Cardiac muscle cell (in vitro differentiated cells and primary cell): ENCODE measurements around the gene CTSW. TPM values are rescaled to one million over a fixed set of nuclear protein-coding genes. Genes with fewer than 3 reads are reported as not detected.

Source experiments
- DNase-seq, 2 donors: peaks; one replicate each; pipeline versions ENCODE4 v3.0.0 to v3.0.0-alpha.2; 2010 to 2017; ENCODE audit warnings: low read depth in 1 of 2, low spot score in 1 of 2
- H3K27ac ChIP-seq: fragments of 200-600 bp; sonication (generic); 2 replicates; pipeline ENCODE4 v1.5.1; 2016
- H3K27me3 ChIP-seq: fragments of 200-600 bp; sonication (generic); 2 replicates; pipeline ENCODE4 v1.6.0; 2016; ENCODE audit warnings: control low read depth
- H3K36me3 ChIP-seq: fragments of 200-600 bp; sonication (generic); 2 replicates; pipeline ENCODE4 v1.5.1; 2016; ENCODE audit warnings: control low read depth
- H3K4me1 ChIP-seq: fragments of 200-600 bp; sonication (generic); 2 replicates; pipeline ENCODE4 v1.8.1; 2017; ENCODE audit warnings: low read depth, mild to moderate bottlenecking, mixed run types
- H3K4me3 ChIP-seq: fragments of 200-600 bp; sonication (generic); 2 replicates; pipeline ENCODE4 v1.5.1; 2016; ENCODE audit warnings: mild to moderate bottlenecking
- H3K9me3 ChIP-seq: fragments of 200-600 bp; sonication (generic); 2 replicates; pipeline ENCODE4 v1.5.1; 2017; ENCODE audit warnings: low read depth, mild to moderate bottlenecking, control low read depth
- CTCF ChIP-seq: IDR thresholded peaks from 2 replicates; pipeline ENCODE4 v1.5.1; 2012; ENCODE audit warnings: low read depth, mild to moderate bottlenecking, low read length
- polyA plus RNA-seq: library from polyadenylated mRNA; unstranded; fragments of >200 nt; fragmentation: Nextera tagmentation; extraction: Ambion mirVana; gene quantifications from 2 replicates; pipeline ENCODE4 v1.2.1, GENCODE V29; 2016
- total RNA-seq: library from RNA; depleted of rRNA; stranded (reverse); fragments of >200 nt; gene quantifications from 2 replicates; pipeline ENCODE4 v1.2.3, GENCODE V29; 2016

The CTSW gene
- total and polyA plus RNA-seq, 2 experiments from 2014 or later, result 0.60 TPM; not detected in 1

DNA sequence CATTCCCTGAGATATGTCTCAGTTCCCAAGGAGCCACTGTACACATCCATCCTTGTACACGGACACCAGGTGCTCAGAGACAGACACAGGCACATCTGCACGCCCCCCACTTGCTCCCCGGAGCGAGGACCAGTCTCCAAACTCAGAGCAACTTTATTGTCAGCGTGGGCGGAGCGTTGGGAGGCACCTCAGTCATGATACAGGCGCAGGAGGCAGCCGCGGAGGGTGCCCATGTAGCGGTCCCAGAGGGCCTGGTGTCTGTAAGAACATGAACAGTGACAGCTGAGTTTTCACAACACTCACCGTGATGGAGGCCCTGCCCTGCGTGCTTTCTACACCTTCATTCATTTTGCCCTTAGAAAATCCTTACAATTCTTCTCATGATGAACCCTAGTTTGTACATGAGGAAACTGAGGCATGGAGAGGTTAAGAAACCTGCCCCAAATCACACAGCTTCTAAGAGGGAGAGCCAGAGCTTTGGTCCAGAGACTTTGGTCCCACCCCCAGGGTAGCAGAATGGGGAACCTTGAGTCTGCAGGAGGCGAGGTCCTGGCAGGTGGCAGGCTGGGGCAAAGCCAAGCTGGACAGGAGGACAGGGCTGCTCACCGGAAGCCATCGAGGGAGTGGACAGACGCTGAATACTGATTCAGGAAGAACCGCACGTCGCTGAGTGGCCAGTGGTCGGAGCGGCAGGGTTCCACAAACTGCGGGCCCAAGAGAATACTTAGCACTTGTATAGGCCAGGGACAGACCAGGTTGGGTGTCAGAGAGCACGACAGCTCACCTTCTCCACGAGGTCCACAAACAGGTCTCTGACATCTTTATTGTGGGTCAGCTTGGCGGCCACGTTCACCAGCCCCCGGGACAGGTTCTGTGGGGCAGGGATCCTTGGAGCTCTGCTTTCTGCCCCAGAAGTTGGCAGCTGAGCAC, 4.4 kb downstream of the CTSW start:
- Histone ChIP-seq H3K4me1 (peaks cover under 1% of the 10 kb centered on the region), H3K27ac (no peak overlapping the region), H3K27me3 (no peaks in the 10 kb centered on the region), H3K36me3 (peaks cover 19% of the 10 kb centered on the region), H3K9me3 (no peaks in the 10 kb centered on the region), H3K4me3 (no peak overlapping the region)
- TF ChIP-seq CTCF, result no peak
- no peak for DNase-seq

DNA sequence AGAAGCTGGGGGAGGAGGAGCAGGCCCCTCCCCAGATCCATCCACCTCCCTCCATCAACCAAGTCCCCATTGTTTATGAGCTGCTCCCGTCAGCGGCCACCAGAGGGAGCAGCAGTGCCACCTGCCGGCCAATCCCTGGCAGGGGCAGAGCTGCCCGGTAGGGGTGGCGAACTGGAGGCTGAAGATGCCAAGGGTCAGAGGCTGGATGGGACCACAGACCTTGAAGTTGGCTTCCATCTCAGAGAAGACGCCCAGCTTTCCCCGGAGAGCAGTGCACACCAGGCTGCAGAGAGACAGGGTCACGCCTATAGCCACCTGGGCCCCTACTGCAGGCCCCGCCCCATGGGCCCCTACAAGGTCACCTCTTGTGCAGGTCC, 5.1 kb downstream of the CTSW start:
- peaks cover 19% of the 10 kb centered on the region for H3K36me3 ChIP-seq
- no peaks in the 10 kb centered on the region for H3K27me3 ChIP-seq
- H3K27ac ChIP-seq, result no peak overlapping the region
- no peaks in the 10 kb centered on the region for H3K9me3 ChIP-seq
- H3K4me1 ChIP-seq, result peaks cover 6% of the 10 kb centered on the region
- peak; percentile 78 to 82 for DNase-seq
- TF ChIP-seq CTCF, result peak; percentile 100
- H3K4me3 ChIP-seq, result no peak overlapping the region

DNA sequence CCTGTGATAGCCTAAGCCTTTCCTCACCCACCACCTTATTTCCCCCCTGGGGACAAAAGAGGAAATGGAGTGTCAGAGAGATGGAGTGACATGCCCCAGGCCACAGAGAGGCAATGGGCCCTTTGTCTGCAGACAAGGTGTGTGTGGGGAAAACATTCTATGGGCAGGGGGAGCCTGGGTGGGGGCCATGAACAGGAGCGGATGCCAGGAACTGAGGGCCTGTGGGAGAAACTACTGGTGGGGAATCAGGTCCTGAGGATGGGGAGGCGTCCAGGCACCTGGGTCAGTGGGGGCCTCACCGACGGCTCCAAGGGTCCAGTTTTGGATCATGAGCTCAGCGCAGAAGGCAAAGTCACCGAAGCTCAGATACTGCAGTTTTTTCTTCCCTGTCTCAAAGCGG, 5.6 kb downstream of the CTSW start:
- H3K27me3 ChIP-seq, result no peaks in the 10 kb centered on the region
- no peaks in the 10 kb centered on the region for H3K9me3 ChIP-seq
- peaks cover 11% of the 10 kb centered on the region for H3K4me1 ChIP-seq
- no peak overlapping the region for H3K4me3 ChIP-seq
- no peak for DNase-seq
- no peak for TF ChIP-seq CTCF
- peaks cover 19% of the 10 kb centered on the region for H3K36me3 ChIP-seq
- no peak overlapping the region for H3K27ac ChIP-seq

GRCh38 chr11:65885808-65886536, 6.3 kb downstream of the CTSW start:
- Histone ChIP-seq H3K27ac (no peak overlapping the region), H3K4me3 (no peak overlapping the region), H3K4me1 (peaks cover 11% of the 10 kb centered on the region), H3K9me3 (no peaks in the 10 kb centered on the region), H3K27me3 (no peaks in the 10 kb centered on the region), H3K36me3 (peaks cover 19% of the 10 kb centered on the region)
- no peak for TF ChIP-seq CTCF
- no peak for DNase-seq

- peaks cover 19% of the 10 kb centered on the region for H3K36me3 ChIP-seq
- no peak for TF ChIP-seq CTCF
- H3K27ac ChIP-seq, result peak overlapping the region; percentile 86
- peak overlapping the region; percentile 53 for H3K4me3 ChIP-seq
- H3K9me3 ChIP-seq, result no peaks in the 10 kb centered on the region
- DNase-seq, result no peak
- peaks cover 14% of the 10 kb centered on the region for H3K4me1 ChIP-seq
- H3K27me3 ChIP-seq, result no peaks in the 10 kb centered on the region
Measured at GRCh38 chr11:65886826-65887722, 7.4 kb downstream of the CTSW start.
